A549 (cell line): ENCODE data around the gene TPM4. TPM values are rescaled to one million over a fixed set of nuclear protein-coding genes. Genes with fewer than 3 reads are reported as not detected.

Experiments
- ATAC-seq, 2 experiments: fragments of 200-7000 bp in 1 of 2; fragments of >200 bp in 1 of 2; cut with Nextera tagmentation in 1 of 2; cut with Tn5 transposase in 1 of 2; 3 replicates each; pipeline versions ENCODE4 v1.8.0 to v1.9.1; 2018 to 2020; ENCODE audit warnings: mild to moderate bottlenecking in 1 of 2, moderate library complexity in 1 of 2
- CTCF ChIA-PET: fragments of 300-600 bp; sonication (Branson Sonifier 250); formaldehyde crosslinking; extraction: SDS; loops from one replicate; lab custom pipeline; 2021; ENCODE audit warnings: antibody characterized with exemption, inconsistent platforms; lab: Yijun Ruan, JAX
- POLR2A ChIA-PET: fragments of 350-600 bp; formaldehyde crosslinking; extraction: SDS; loops from one replicate; lab custom pipeline; 2021; ENCODE audit warnings: antibody characterized with exemption, inconsistent platforms; lab: Yijun Ruan, JAX
- DNase-seq, 2 experiments: peaks; one replicate each; pipeline versions ENCODE4 v3.0.0 to v3.0.0-alpha.2; 2011 to 2016; ENCODE audit warnings: low read depth in 1 of 2, low spot score in 1 of 2
- FAIRE-seq: peaks from 2 replicates; lab custom pipeline; 2011; peaks lifted over from hg19 to GRCh38; lab: Jason Lieb, UNC
- H3K27ac ChIP-seq, 2 experiments: fragments of >200 bp; sonication (Bioruptor Twin); formaldehyde crosslinking; 3 replicates each; pipeline ENCODE4 v1.5.1; 2016 to 2017
- H3K4me1 ChIP-seq: fragments of >200 bp; sonication (Bioruptor Twin); formaldehyde crosslinking; 3 replicates; pipeline ENCODE4 v1.6.1; 2016
- H3K4me2 ChIP-seq: fragments of >200 bp; sonication (Bioruptor Twin); formaldehyde crosslinking; 3 replicates; pipeline ENCODE4 v1.6.1; 2016
- H3K4me3 ChIP-seq: fragments of >200 bp; sonication (Bioruptor Twin); formaldehyde crosslinking; 3 replicates; pipeline ENCODE4 v1.5.1; 2016
- H3K9me3 ChIP-seq: fragments of >200 bp; sonication (Bioruptor Twin); formaldehyde crosslinking; 3 replicates; pipeline ENCODE4 v1.6.1; 2016
- BCL3 ChIP-seq: fragments of >200 bp; sonication (Bioruptor Twin); formaldehyde crosslinking; IDR thresholded peaks from 3 replicates; pipeline ENCODE4 v1.6.1; 2016
- CEBPB ChIP-seq, 2 experiments: fragments of >200 bp in 1 of 2; sonication (Bioruptor Twin) in 1 of 2; formaldehyde crosslinking in 1 of 2; IDR thresholded peaks; 2 replicates each; pipeline ENCODE4 v1.6.1; 2012 to 2016
- CTCF ChIP-seq: fragments of >200 bp; sonication (Bioruptor Twin); formaldehyde crosslinking; IDR thresholded peaks from 3 replicates; pipeline ENCODE4 v1.5.1; 2016
- FOSB ChIP-seq: fragments of 250-450 bp; sonication (Bioruptor Pico); IDR thresholded peaks from 2 replicates; pipeline ENCODE4 v1.5.0; 2020; ENCODE audit warnings: mild to moderate bottlenecking, moderate library complexity
- MYC ChIP-seq: IDR thresholded peaks from 2 replicates; pipeline ENCODE4 v1.6.1; 2012; ENCODE audit warnings: mild to moderate bottlenecking, inconsistent platforms, low read length, improper control_type of control experiment, borderline replicate concordance
- NFE2L2 ChIP-seq: fragments of 150-350 bp; conservative IDR thresholded peaks from 2 replicates; pipeline ENCODE4 v1.6.1; 2014; ENCODE audit warnings: low read length
- NR3C1 ChIP-seq: fragments of >200 bp; sonication (Bioruptor Twin); formaldehyde crosslinking; IDR thresholded peaks from 3 replicates; pipeline ENCODE4 v1.6.1; 2017
- PBX3 ChIP-seq: IDR thresholded peaks from 2 replicates; pipeline ENCODE4 v1.6.1; 2012
- RAD21 ChIP-seq, 2 experiments: fragments of >200 bp in 1 of 2; sonication (Bioruptor Twin) in 1 of 2; formaldehyde crosslinking in 1 of 2; IDR thresholded peaks in 1 of 2; conservative IDR thresholded peaks in 1 of 2; 2 replicates in 1 of 2; 3 replicates in 1 of 2; pipeline ENCODE4 v1.6.1; 2012 to 2018; ENCODE audit warnings: inconsistent platforms in 1 of 2
- RARB ChIP-seq: fragments of 250-450 bp; sonication (Bioruptor Pico); IDR thresholded peaks from 2 replicates; pipeline ENCODE4 v1.8.0; 2021; ENCODE audit warnings: mild to moderate bottlenecking, moderate library complexity
- RCOR1 ChIP-seq: fragments of 150-350 bp; IDR thresholded peaks from 2 replicates; pipeline ENCODE4 v1.6.1; 2014; ENCODE audit warnings: antibody characterized with exemption, low read length, low read depth
- REST ChIP-seq: fragments of 200-600 bp; sonication (generic); IDR thresholded peaks from 2 replicates; pipeline ENCODE4 v1.6.1; 2016; ENCODE audit warnings: antibody characterized with exemption, mild to moderate bottlenecking, moderate library complexity
- SMC3 ChIP-seq: fragments of >200 bp; sonication (Bioruptor Twin); formaldehyde crosslinking; IDR thresholded peaks from 3 replicates; pipeline ENCODE4 v1.6.1; 2018; ENCODE audit warnings: inconsistent platforms
- ZSCAN20 ChIP-seq: fragments of 250-450 bp; sonication (Bioruptor Pico); IDR thresholded peaks from 2 replicates; pipeline ENCODE4 v1.8.0; 2022; ENCODE audit warnings: mild to moderate bottlenecking, moderate library complexity
- WGBS: methylation state at CpG from one replicate; pipeline ENCODE4 v1.1.6; 2017; ENCODE audit errors: missing lambda C conversion rate; 5-methylcytosine and 5-hydroxymethylcytosine counted together
- polyA plus RNA-seq, 4 experiments: library from polyadenylated mRNA; depleted of rRNA in 3 of 4; stranded (reverse); fragments of >200 nt; fragmentation: RNase III in 1 of 4; extraction: RNeasy Plus Mini Kit Qiagen cat#74134 plus additional on column Dnase treatment in 1 of 4; gene quantifications; 2 replicates in 3 of 4; 3 replicates in 1 of 4; pipeline ENCODE4 v1.2.3, GENCODE V29; 2011 to 2017

The TPM4 gene
- polyA plus RNA-seq, 2 of the 4 experiments (the other 2 are of a cell fraction) = 777 to 860 TPM

- H3K4me1 ChIP-seq = peaks cover 10% of the 10 kb centered on the region
- no peak overlapping the region for H3K4me3 ChIP-seq
- no peak for ATAC-seq
- ChIA-PET POLR2A (no interaction called here), CTCF (interaction anchor here (0.7 to 4.3 kb wide), 22 partner anchors 8 to 459 kb away, joined by 3 to 38 read pairs (median 6); partner anchors contain the start of genes FAM32A, RAB8A and TPM4)
- TF ChIP-seq FOSB = no peak
- no peak for TF ChIP-seq RARB
- no peak for TF ChIP-seq BCL3
- TF ChIP-seq NFE2L2 = no peak
- TF ChIP-seq PBX3 = no peak
- TF ChIP-seq NR3C1 = no peak
- no peak for TF ChIP-seq REST
- H3K9me3 ChIP-seq = no peaks in the 10 kb centered on the region; the same call in 2 of the 3 replicates
- WGBS = 31% methylated on average over 6 of the region's 6 CpGs
- no peak for FAIRE-seq
- DNase-seq = peak in 1 of 2 experiments; percentile 49
- H3K27ac ChIP-seq = no peak overlapping the region
- peak overlapping the region; percentile 84; the same call in 1 of the 3 replicates for H3K4me2 ChIP-seq
These were observed 35.7 kb upstream of the TPM4 start for GRCh38 chr19:16040642-16041041.

- Histone ChIP-seq H3K27ac (peak overlapping the region; percentile 58 to 70), H3K4me2 (peak overlapping the region; percentile 84), H3K4me3 (0 out of 3 replicates have a peak overlapping the region, but pooled peaks have one; percentile 26), H3K9me3 (no peaks in the 10 kb centered on the region; the same call in 2 of the 3 replicates), H3K4me1 (peaks cover 10% of the 10 kb centered on the region)
- peak; percentile 82 to 95 for ATAC-seq
- DNase-seq = peak; percentile 59 to 79
- ChIA-PET CTCF (interaction anchor here (0.6 to 4.3 kb wide), 43 partner anchors 9 to 1276 kb away, joined by 3 to 38 read pairs (median 4); partner anchors contain the start of genes CIB3, FAM32A, RAB8A and TPM4), POLR2A (interaction anchor here (1.4 kb wide), 1 partner anchor 144 kb away, joined by 4 read pairs; the partner anchor contains the start of gene FAM32A)
- WGBS = 24% methylated on average over 16 of the region's 26 CpGs
- no peak for TF ChIP-seq ZSCAN20 (CRISPR knock-in tag)
- no peak for TF ChIP-seq MYC
- peak; percentile 82 for TF ChIP-seq SMC3
- TF ChIP-seq RCOR1 = no peak
- no peak for TF ChIP-seq CEBPB (IDR thresholded peaks at IDR 0.05)
- TF ChIP-seq RAD21 (conservative IDR thresholded peaks at IDR 0.05 in 1 of 2, IDR thresholded peaks at IDR 0.05 in 1 of 2) = peak; percentile 89 to 90
- TF ChIP-seq CTCF = peak; percentile 84
- FAIRE-seq = no peak
These were observed 34.9 kb upstream of the TPM4 start for GRCh38 chr19:16041299-16041990.
